ENCODE results near the gene DYRK3.

- TF ChIP-seq ZNF510 (tag by site-specific recombination; IDR thresholded peaks at IDR 0.05; ENCODE audit: insufficient replicate concordance) (no peak), CTCF (tag by site-specific recombination; IDR thresholded peaks at IDR 0.05) (no peak), ZNF302 (tag by site-specific recombination; IDR thresholded peaks at IDR 0.05; ENCODE audit: low read depth) (no peak), ZNF362 (tag by site-specific recombination; IDR thresholded peaks at IDR 0.05) (no peak), ZNF138 (tag by site-specific recombination; IDR thresholded peaks at IDR 0.05; ENCODE audit: borderline replicate concordance) (no peak), ATF2 (tag by site-specific recombination; IDR thresholded peaks at IDR 0.05; ENCODE audit: low read depth) (no peak), ZNF549 (tag by site-specific recombination; IDR thresholded peaks at IDR 0.05) (no peak), ZFP69B (tag by site-specific recombination; IDR thresholded peaks at IDR 0.05) (no peak), GLIS1 (tag by site-specific recombination; IDR thresholded peaks at IDR 0.05) (no peak), ZNF133 (tag by site-specific recombination; IDR thresholded peaks at IDR 0.05) (no peak), ZNF280C (tag by site-specific recombination; IDR thresholded peaks at IDR 0.05) (no peak)
These were observed 38.9 kb downstream of the DYRK3 start for GRCh38 chr1:206674236-206674635.
